ENCODE measurements around the gene STYXL2.

The STYXL2 gene

DNA sequence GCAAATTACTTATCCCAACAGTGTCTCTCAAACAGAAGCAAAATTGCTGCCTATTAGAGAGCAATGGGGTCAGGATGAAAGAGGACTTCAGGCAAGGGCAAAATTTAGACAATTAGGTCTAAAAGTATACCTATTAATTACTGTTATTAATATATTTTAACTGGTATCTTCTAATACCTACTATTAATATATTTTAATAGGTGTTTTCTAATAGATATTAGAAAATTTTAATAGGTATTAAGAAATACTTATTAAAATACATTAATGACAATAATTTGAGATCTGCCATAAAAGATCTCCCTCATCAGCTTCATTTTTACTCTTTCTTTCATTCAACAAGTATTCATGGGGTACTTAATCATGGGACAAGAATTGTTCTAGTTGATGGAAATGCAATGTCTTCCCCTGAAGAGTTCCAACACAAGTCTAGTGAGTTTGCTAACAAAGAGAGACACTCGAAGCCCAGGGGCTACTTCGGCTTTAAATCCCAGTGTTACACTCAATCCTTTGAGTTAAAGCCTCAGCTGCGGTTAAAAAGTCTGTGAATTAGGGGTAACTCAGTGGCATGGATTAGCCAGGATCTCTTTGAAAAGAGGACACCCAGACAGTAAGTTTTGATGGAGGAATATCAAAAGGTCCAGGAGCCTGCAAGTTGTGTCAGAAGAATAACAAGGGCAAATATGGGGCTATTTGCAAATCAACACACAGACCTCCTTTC, 44.1 kb downstream of the STYXL2 start:
- FAIRE-seq: no peak

DNA sequence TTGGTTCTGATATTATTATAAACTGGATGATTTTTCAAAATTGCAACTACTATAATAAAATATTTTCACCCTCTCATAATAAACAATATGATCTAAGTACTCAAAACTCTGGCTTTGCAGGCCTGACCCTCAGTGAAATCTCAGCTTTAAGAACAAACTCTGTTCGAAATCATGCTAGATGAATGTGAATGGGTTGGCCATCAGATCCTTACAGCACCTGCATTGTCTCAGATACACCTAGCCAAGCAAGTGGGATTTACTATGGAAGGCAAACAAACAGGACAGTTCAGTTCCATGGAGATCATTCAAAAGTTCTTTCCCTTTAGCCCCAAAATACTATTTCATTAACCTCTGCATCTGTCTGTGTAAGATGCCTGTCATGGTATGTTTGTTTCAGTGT, 44.8 kb downstream of the STYXL2 start:
- no peak for FAIRE-seq

- FAIRE-seq: no peak
Measured at GRCh38 chr1:167141963-167142362, 48.1 kb downstream of the STYXL2 start.
